Measurements from ENCODE around the gene EPHB1. TPM values are rescaled to one million over a fixed set of nuclear protein-coding genes. Genes with fewer than 3 reads are reported as not detected.

EPHB1 gene
- total RNA-seq, 1 experiment from 2014 or later: 7.0 TPM

DNA sequence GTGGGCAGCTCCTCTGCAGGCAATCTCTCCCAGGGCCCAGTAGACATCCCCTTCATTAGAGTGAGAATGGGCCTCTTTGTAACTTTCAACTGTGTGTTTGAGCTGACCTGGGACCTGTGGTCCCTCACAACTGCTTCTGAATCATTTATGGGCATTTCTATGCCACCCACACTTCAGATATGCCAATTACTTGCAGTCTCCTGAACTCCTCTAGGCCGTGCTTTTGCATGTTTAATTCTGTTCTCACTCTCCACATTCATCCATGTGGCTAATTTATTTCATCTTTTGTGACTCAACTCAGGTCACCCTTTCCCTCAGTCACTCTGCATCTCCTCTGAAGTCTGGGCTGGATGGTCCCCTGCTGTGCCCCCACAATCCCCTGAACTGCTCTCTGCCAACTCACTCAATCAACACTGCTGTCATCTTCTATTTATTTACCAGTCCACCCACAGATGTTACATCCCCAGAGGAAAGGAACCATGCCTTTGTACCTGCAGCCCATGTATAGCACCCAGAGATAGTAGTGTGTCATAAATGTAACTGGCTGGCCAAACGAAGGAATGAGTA, 364.7 kb downstream of the EPHB1 start:
- no peak overlapping the region for H3K27ac Mint-ChIP-seq
- TF ChIP-seq, protein P1, sequence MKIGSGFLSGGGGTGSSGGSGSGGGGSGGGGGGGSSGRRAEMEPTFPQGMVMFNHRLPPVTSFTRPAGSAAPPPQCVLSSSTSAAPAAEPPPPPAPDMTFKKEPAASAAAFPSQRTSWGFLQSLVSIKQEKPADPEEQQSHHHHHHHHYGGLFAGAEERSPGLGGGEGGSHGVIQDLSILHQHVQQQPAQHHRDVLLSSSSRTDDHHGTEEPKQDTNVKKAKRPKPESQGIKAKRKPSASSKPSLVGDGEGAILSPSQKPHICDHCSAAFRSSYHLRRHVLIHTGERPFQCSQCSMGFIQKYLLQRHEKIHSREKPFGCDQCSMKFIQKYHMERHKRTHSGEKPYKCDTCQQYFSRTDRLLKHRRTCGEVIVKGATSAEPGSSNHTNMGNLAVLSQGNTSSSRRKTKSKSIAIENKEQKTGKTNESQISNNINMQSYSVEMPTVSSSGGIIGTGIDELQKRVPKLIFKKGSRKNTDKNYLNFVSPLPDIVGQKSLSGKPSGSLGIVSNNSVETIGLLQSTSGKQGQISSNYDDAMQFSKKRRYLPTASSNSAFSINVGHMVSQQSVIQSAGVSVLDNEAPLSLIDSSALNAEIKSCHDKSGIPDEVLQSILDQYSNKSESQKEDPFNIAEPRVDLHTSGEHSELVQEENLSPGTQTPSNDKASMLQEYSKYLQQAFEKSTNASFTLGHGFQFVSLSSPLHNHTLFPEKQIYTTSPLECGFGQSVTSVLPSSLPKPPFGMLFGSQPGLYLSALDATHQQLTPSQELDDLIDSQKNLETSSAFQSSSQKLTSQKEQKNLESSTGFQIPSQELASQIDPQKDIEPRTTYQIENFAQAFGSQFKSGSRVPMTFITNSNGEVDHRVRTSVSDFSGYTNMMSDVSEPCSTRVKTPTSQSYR (CRISPR knock-in tag; IDR thresholded peaks at IDR 0.05): no peak
- TF ChIP-seq GABPB1 (CRISPR knock-in tag; IDR thresholded peaks at IDR 0.05): no peak
- TF ChIP-seq GRHL2 (CRISPR knock-in tag; IDR thresholded peaks at IDR 0.05; ENCODE audit: insufficient replicate concordance, severe bottlenecking): no peak
- no peak for TF ChIP-seq ZNF416 (CRISPR knock-in tag; IDR thresholded peaks at IDR 0.05)
- TF ChIP-seq, protein P2, sequence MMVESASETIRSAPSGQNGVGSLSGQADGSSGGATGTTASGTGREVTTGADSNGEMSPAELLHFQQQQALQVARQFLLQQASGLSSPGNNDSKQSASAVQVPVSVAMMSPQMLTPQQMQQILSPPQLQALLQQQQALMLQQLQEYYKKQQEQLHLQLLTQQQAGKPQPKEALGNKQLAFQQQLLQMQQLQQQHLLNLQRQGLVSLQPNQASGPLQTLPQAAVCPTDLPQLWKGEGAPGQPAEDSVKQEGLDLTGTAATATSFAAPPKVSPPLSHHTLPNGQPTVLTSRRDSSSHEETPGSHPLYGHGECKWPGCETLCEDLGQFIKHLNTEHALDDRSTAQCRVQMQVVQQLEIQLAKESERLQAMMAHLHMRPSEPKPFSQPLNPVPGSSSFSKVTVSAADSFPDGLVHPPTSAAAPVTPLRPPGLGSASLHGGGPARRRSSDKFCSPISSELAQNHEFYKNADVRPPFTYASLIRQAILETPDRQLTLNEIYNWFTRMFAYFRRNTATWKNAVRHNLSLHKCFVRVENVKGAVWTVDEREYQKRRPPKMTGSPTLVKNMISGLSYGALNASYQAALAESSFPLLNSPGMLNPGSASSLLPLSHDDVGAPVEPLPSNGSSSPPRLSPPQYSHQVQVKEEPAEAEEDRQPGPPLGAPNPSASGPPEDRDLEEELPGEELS (CRISPR knock-in tag; IDR thresholded peaks at IDR 0.05): no peak
- TF ChIP-seq, protein P3, sequence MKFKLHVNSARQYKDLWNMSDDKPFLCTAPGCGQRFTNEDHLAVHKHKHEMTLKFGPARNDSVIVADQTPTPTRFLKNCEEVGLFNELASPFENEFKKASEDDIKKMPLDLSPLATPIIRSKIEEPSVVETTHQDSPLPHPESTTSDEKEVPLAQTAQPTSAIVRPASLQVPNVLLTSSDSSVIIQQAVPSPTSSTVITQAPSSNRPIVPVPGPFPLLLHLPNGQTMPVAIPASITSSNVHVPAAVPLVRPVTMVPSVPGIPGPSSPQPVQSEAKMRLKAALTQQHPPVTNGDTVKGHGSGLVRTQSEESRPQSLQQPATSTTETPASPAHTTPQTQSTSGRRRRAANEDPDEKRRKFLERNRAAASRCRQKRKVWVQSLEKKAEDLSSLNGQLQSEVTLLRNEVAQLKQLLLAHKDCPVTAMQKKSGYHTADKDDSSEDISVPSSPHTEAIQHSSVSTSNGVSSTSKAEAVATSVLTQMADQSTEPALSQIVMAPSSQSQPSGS (CRISPR knock-in tag; IDR thresholded peaks at IDR 0.05; ENCODE audit: borderline replicate concordance, low read depth): no peak
- no peak for TF ChIP-seq NR2C2 (CRISPR knock-in tag; IDR thresholded peaks at IDR 0.05)
- no peak for TF ChIP-seq MXD4 (CRISPR knock-in tag; IDR thresholded peaks at IDR 0.05; ENCODE audit: borderline replicate concordance)
- no peak for TF ChIP-seq SP1 (CRISPR knock-in tag; conservative IDR thresholded peaks at IDR 0.05)
- no peak for TF ChIP-seq TCF7 (CRISPR knock-in tag; IDR thresholded peaks at IDR 0.05; ENCODE audit: low read depth)
- peaks cover 3% of the 10 kb centered on the region; the same call in 1 of the 2 replicates for H3K27me3 Mint-ChIP-seq (ENCODE audit: low read depth)
- H3K9me3 Mint-ChIP-seq: no peaks in the 10 kb centered on the region
- CTCF ChIA-PET: interaction anchor here (1.5 kb wide), 1 partner anchor 365 kb away, joined by 3 read pairs; the partner anchor contains the start of gene EPHB1
- no peaks in the 10 kb centered on the region for H3K36me3 Mint-ChIP-seq
- ATAC-seq (peak; percentile 29; the same call in 1 of the 2 replicates), DNase-seq (ENCODE audit: low spot score) (no peak)
- POLR2A ChIA-PET: no interaction called here
- peaks cover 29% of the 10 kb centered on the region for H3K4me1 Mint-ChIP-seq
- no peak overlapping the region for H3K4me3 Mint-ChIP-seq

DNA sequence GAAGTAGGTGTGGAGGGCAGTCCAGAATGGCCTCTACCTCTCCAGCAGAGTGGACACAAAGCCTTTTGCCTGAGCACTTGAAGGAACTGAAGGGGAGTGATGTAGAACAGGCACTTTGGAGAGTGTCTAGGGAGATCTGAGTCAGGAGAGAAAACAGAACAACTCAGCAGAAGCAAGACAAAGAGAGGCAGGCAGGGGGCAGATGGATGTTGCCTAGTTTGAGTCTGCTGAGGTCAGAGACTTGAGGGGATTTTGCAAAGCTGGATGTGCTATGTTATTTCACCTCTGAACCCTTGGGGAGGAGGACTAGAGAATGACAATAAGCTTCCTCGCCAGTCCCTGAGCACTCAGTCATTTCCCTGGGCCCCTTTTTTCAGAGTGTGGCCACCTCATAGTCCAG, 366.4 kb downstream of the EPHB1 start:
- ChIA-PET CTCF (interaction anchor here (0.8 to 1.6 kb wide), 4 partner anchors 78 to 367 kb away, joined by 3 to 11 read pairs (median 6); partner anchors contain the start of gene EPHB1), POLR2A (interaction anchor here (0.7 kb wide), 1 partner anchor 9 kb away, joined by 3 read pairs; no protein-coding TSS in a partner anchor)
- H3K4me3 Mint-ChIP-seq: no peak overlapping the region
- peaks cover 29% of the 10 kb centered on the region for H3K4me1 Mint-ChIP-seq
- DNase-seq (ENCODE audit: low spot score) (no peak), ATAC-seq (peak; percentile 73)
- no peaks in the 10 kb centered on the region for H3K36me3 Mint-ChIP-seq
- no peaks in the 10 kb centered on the region for H3K9me3 Mint-ChIP-seq
- no peak overlapping the region for H3K27ac Mint-ChIP-seq
- peaks cover 3% of the 10 kb centered on the region; the same call in 1 of the 2 replicates for H3K27me3 Mint-ChIP-seq (ENCODE audit: low read depth)
- TF ChIP-seq ZNF317 (CRISPR knock-in tag; IDR thresholded peaks at IDR 0.05; ENCODE audit: borderline replicate concordance, low read depth) (no peak), ZNF219 (CRISPR knock-in tag; IDR thresholded peaks at IDR 0.05; ENCODE audit: borderline replicate concordance) (no peak), NFYB (CRISPR knock-in tag; conservative IDR thresholded peaks at IDR 0.05; ENCODE audit: low read depth) (no peak), MXD4 (CRISPR knock-in tag; IDR thresholded peaks at IDR 0.05; ENCODE audit: borderline replicate concordance) (no peak), OVOL2 (CRISPR knock-in tag; IDR thresholded peaks at IDR 0.05; ENCODE audit: borderline replicate concordance) (no peak), FOXK1 (CRISPR knock-in tag; IDR thresholded peaks at IDR 0.05) (no peak)
- TF ChIP-seq, protein P4, sequence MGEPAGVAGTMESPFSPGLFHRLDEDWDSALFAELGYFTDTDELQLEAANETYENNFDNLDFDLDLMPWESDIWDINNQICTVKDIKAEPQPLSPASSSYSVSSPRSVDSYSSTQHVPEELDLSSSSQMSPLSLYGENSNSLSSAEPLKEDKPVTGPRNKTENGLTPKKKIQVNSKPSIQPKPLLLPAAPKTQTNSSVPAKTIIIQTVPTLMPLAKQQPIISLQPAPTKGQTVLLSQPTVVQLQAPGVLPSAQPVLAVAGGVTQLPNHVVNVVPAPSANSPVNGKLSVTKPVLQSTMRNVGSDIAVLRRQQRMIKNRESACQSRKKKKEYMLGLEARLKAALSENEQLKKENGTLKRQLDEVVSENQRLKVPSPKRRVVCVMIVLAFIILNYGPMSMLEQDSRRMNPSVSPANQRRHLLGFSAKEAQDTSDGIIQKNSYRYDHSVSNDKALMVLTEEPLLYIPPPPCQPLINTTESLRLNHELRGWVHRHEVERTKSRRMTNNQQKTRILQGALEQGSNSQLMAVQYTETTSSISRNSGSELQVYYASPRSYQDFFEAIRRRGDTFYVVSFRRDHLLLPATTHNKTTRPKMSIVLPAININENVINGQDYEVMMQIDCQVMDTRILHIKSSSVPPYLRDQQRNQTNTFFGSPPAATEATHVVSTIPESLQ (CRISPR knock-in tag; IDR thresholded peaks at IDR 0.05): no peak
- TF ChIP-seq, protein P5, sequence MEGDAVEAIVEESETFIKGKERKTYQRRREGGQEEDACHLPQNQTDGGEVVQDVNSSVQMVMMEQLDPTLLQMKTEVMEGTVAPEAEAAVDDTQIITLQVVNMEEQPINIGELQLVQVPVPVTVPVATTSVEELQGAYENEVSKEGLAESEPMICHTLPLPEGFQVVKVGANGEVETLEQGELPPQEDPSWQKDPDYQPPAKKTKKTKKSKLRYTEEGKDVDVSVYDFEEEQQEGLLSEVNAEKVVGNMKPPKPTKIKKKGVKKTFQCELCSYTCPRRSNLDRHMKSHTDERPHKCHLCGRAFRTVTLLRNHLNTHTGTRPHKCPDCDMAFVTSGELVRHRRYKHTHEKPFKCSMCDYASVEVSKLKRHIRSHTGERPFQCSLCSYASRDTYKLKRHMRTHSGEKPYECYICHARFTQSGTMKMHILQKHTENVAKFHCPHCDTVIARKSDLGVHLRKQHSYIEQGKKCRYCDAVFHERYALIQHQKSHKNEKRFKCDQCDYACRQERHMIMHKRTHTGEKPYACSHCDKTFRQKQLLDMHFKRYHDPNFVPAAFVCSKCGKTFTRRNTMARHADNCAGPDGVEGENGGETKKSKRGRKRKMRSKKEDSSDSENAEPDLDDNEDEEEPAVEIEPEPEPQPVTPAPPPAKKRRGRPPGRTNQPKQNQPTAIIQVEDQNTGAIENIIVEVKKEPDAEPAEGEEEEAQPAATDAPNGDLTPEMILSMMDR (IDR thresholded peaks at IDR 0.05): no peak
- TF ChIP-seq, protein P6, sequence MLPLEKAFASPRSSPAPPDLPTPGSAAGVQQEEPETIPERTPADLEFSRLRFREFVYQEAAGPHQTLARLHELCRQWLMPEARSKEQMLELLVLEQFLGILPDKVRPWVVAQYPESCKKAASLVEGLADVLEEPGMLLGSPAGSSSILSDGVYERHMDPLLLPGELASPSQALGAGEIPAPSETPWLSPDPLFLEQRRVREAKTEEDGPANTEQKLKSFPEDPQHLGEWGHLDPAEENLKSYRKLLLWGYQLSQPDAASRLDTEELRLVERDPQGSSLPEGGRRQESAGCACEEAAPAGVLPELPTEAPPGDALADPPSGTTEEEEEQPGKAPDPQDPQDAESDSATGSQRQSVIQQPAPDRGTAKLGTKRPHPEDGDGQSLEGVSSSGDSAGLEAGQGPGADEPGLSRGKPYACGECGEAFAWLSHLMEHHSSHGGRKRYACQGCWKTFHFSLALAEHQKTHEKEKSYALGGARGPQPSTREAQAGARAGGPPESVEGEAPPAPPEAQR (CRISPR knock-in tag; IDR thresholded peaks at IDR 0.05): no peak
- TF ChIP-seq, protein P7, sequence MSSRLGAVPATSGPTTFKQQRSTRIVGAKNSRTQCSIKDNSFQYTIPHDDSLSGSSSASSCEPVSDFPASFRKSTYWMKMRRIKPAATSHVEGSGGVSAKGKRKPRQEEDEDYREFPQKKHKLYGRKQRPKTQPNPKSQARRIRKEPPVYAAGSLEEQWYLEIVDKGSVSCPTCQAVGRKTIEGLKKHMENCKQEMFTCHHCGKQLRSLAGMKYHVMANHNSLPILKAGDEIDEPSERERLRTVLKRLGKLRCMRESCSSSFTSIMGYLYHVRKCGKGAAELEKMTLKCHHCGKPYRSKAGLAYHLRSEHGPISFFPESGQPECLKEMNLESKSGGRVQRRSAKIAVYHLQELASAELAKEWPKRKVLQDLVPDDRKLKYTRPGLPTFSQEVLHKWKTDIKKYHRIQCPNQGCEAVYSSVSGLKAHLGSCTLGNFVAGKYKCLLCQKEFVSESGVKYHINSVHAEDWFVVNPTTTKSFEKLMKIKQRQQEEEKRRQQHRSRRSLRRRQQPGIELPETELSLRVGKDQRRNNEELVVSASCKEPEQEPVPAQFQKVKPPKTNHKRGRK (CRISPR knock-in tag; IDR thresholded peaks at IDR 0.05; ENCODE audit: borderline replicate concordance): no peak
- TF ChIP-seq, protein P8, sequence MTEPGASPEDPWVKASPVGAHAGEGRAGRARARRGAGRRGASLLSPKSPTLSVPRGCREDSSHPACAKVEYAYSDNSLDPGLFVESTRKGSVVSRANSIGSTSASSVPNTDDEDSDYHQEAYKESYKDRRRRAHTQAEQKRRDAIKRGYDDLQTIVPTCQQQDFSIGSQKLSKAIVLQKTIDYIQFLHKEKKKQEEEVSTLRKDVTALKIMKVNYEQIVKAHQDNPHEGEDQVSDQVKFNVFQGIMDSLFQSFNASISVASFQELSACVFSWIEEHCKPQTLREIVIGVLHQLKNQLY (CRISPR knock-in tag; IDR thresholded peaks at IDR 0.05): no peak
